ENCODE data around the gene UBE2N. TPM values are rescaled to one million over a fixed set of nuclear protein-coding genes. Genes with fewer than 3 reads are reported as not detected.

The UBE2N gene
- total RNA-seq, 1 experiment from 2014 or later = 82.1 TPM

- H3K9me2 ChIP-seq (ENCODE audit: insufficient read depth) = no peaks in the 10 kb centered on the region
- intact Hi-C loops (cut with micrococcal nuclease; ENCODE audit: unreplicated experiment) = loop anchor here (10.0 kb wide), 1 partner anchor 176 kb away; no protein-coding TSS in a partner anchor
- no peaks in the 10 kb centered on the region for H3K27me3 ChIP-seq (ENCODE audit: insufficient read depth, low read depth)
- TF ChIP-seq CTCF (conservative IDR thresholded peaks at IDR 0.05) = no peak
- no peak for TF ChIP-seq EZH2 (IDR thresholded peaks at IDR 0.05; ENCODE audit: low read depth)
- no peak overlapping the region for H3K4me2 ChIP-seq
- no peak overlapping the region for H2AFZ ChIP-seq
- peaks cover 10% of the 10 kb centered on the region for H3K4me1 ChIP-seq (replicated peaks; ENCODE audit: insufficient read depth)
- no peak overlapping the region for H3K27ac ChIP-seq
- DNase-seq = no peak
- no peaks in the 10 kb centered on the region for H3F3A ChIP-seq (ENCODE audit: insufficient read depth, low read depth)
- H4K20me1 ChIP-seq (ENCODE audit: insufficient read depth) = no peaks in the 10 kb centered on the region
- ChIA-PET CTCF (no interaction called here), POLR2A (ENCODE audit: unreplicated experiment) (no interaction called here)
- BruUV-seq (replicated peaks) = no TSS peak
- H3K79me2 ChIP-seq (ENCODE audit: low read depth) = peaks cover 5% of the 10 kb centered on the region; the same call in 1 of the 2 replicates
- no peaks in the 10 kb centered on the region for H3K9me3 ChIP-seq (ENCODE audit: insufficient read depth, low read depth)
- no peak overlapping the region for H3K4me3 ChIP-seq
- no peaks in the 10 kb centered on the region for H3K36me3 ChIP-seq (ENCODE audit: low read depth)
These were observed 70.8 kb downstream of the UBE2N start for GRCh38 chr12:93370947-93371346.

- H3K27me3 ChIP-seq (ENCODE audit: insufficient read depth, low read depth) = no peaks in the 10 kb centered on the region
- H3K27ac ChIP-seq = no peak overlapping the region
- CTCF ChIA-PET = no interaction called here
- H3K4me1 ChIP-seq (replicated peaks; ENCODE audit: insufficient read depth) = peaks cover 5% of the 10 kb centered on the region
- no peaks in the 10 kb centered on the region for H4K20me1 ChIP-seq (ENCODE audit: insufficient read depth)
- POLR2A ChIA-PET (ENCODE audit: unreplicated experiment) = no interaction called here
- H3K9me2 ChIP-seq (ENCODE audit: insufficient read depth) = no peaks in the 10 kb centered on the region
- no peak overlapping the region for H3K4me2 ChIP-seq
- no peaks in the 10 kb centered on the region for H3K9me3 ChIP-seq (ENCODE audit: insufficient read depth, low read depth)
- H3K79me2 ChIP-seq (ENCODE audit: low read depth) = no peaks in the 10 kb centered on the region
- TF ChIP-seq EZH2 (IDR thresholded peaks at IDR 0.05; ENCODE audit: low read depth) (no peak), CTCF (conservative IDR thresholded peaks at IDR 0.05) (no peak)
- no peak overlapping the region for H3K4me3 ChIP-seq
- DNase-seq = no peak
- intact Hi-C loops (cut with micrococcal nuclease; ENCODE audit: unreplicated experiment) = no loop called here
- BruUV-seq (replicated peaks) = no TSS peak
- H3K36me3 ChIP-seq (ENCODE audit: low read depth) = no peaks in the 10 kb centered on the region
- no peaks in the 10 kb centered on the region for H3F3A ChIP-seq (ENCODE audit: insufficient read depth, low read depth)
- H2AFZ ChIP-seq = no peak overlapping the region
These were observed 72.2 kb downstream of the UBE2N start for GRCh38 chr12:93369505-93369904.

GRCh38 chr12:93368766-93369165, 73.0 kb downstream of the UBE2N start:
- Histone ChIP-seq H3K79me2 (ENCODE audit: low read depth) (no peaks in the 10 kb centered on the region), H3K9me3 (ENCODE audit: insufficient read depth, low read depth) (no peaks in the 10 kb centered on the region), H4K20me1 (ENCODE audit: insufficient read depth) (no peaks in the 10 kb centered on the region), H3K4me1 (replicated peaks; ENCODE audit: insufficient read depth) (peaks cover 5% of the 10 kb centered on the region), H3K27ac (no peak overlapping the region), H3K9me2 (ENCODE audit: insufficient read depth) (no peaks in the 10 kb centered on the region), H3K4me2 (no peak overlapping the region), H3K4me3 (no peak overlapping the region), H3K27me3 (ENCODE audit: insufficient read depth, low read depth) (no peaks in the 10 kb centered on the region), H2AFZ (no peak overlapping the region), H3K36me3 (ENCODE audit: low read depth) (no peaks in the 10 kb centered on the region), H3F3A (ENCODE audit: insufficient read depth, low read depth) (no peaks in the 10 kb centered on the region)
- intact Hi-C loops (cut with micrococcal nuclease; ENCODE audit: unreplicated experiment) = no loop called here
- DNase-seq = no peak
- TF ChIP-seq EZH2 (IDR thresholded peaks at IDR 0.05; ENCODE audit: low read depth) = no peak
- TF ChIP-seq CTCF (conservative IDR thresholded peaks at IDR 0.05) = no peak
- BruUV-seq (replicated peaks) = no TSS peak
- POLR2A ChIA-PET (ENCODE audit: unreplicated experiment) = no interaction called here
- CTCF ChIA-PET = no interaction called here

Measured in PC-9 (cell line).